Stomach smooth muscle (tissue), 2 donors: ENCODE results near the gene MAN1C1.

ENCODE experiments used
- H3K27ac ChIP-seq: one replicate; pipeline ENCODE4 v1.7.0; 2013; ENCODE audit warnings: mild to moderate bottlenecking, low read length, inconsistent platforms
- H3K27me3 ChIP-seq, 2 donors: one replicate each; pipeline ENCODE4 v1.7.0; 2013; ENCODE audit warnings: low read length in 2 of 2; ENCODE audit not compliant: insufficient read depth in 2 of 2, control insufficient read depth in 1 of 2
- H3K36me3 ChIP-seq, 2 donors: one replicate each; pipeline ENCODE4 v1.7.0; 2013; ENCODE audit warnings: low read length in 2 of 2; ENCODE audit not compliant: control insufficient read depth in 2 of 2, insufficient read depth in 2 of 2
- H3K4me1 ChIP-seq: one replicate; pipeline ENCODE4 v1.7.0; 2013; ENCODE audit warnings: low read length; ENCODE audit not compliant: control insufficient read depth, insufficient read depth
- H3K4me3 ChIP-seq, 2 donors: one replicate each; pipeline ENCODE4 v1.7.0; 2013; ENCODE audit warnings: low read length in 2 of 2
- H3K9ac ChIP-seq, 2 donors: one replicate each; pipeline ENCODE4 v1.7.0; 2013; ENCODE audit warnings: low read length in 2 of 2, mild to moderate bottlenecking in 1 of 2
- H3K9me3 ChIP-seq, 2 donors: one replicate each; pipeline ENCODE4 v1.7.0; 2013; ENCODE audit warnings: low read length in 2 of 2; ENCODE audit not compliant: control insufficient read depth in 2 of 2
- donor health status: healthy.
- donor health status: Pancreatic carcinoma.

The MAN1C1 gene

GRCh38 chr1:25615563-25616094 is 962 bp upstream of the MAN1C1 start:
- H3K9me3 ChIP-seq: no peaks in the 10 kb centered on the region
- peak overlapping the region; percentile 42 to 51 for H3K9ac ChIP-seq
- peak overlapping the region; percentile 75 for H3K27ac ChIP-seq
- H3K36me3 ChIP-seq: no peaks in the 10 kb centered on the region
- H3K4me1 ChIP-seq: peaks cover 49% of the 10 kb centered on the region
- H3K27me3 ChIP-seq: no peaks in the 10 kb centered on the region
- H3K4me3 ChIP-seq: peak overlapping the region; percentile 49 to 78

- no peaks in the 10 kb centered on the region for H3K27me3 ChIP-seq
- H3K27ac ChIP-seq: no peak overlapping the region
- no peaks in the 10 kb centered on the region for H3K36me3 ChIP-seq
- no peaks in the 10 kb centered on the region for H3K9me3 ChIP-seq
- peak overlapping the region; percentile 43 to 58 for H3K9ac ChIP-seq
- H3K4me1 ChIP-seq: peaks cover 55% of the 10 kb centered on the region
- peak overlapping the region; percentile 59 to 84 for H3K4me3 ChIP-seq
Measured at GRCh38 chr1:25616987-25617624, 515 bp downstream of the MAN1C1 start.

- Histone ChIP-seq H3K36me3 (no peaks in the 10 kb centered on the region), H3K27ac (peak overlapping the region; percentile 11), H3K4me3 (peak overlapping the region; percentile 64 to 84), H3K27me3 (no peaks in the 10 kb centered on the region), H3K9me3 (no peaks in the 10 kb centered on the region), H3K9ac (peak overlapping the region; percentile 60 to 68), H3K4me1 (peaks cover 60% of the 10 kb centered on the region)
Measured at GRCh38 chr1:25617625-25618432, 1.2 kb downstream of the MAN1C1 start.

GRCh38 chr1:25618433-25618808 is 1.8 kb downstream of the MAN1C1 start:
- Histone ChIP-seq H3K4me1 (peaks cover 63% of the 10 kb centered on the region), H3K36me3 (no peaks in the 10 kb centered on the region), H3K27me3 (no peaks in the 10 kb centered on the region), H3K4me3 (peak overlapping the region; percentile 64 to 84), H3K9me3 (no peaks in the 10 kb centered on the region), H3K9ac (peak overlapping the region; percentile 60 to 68), H3K27ac (no peak overlapping the region)

GRCh38 chr1:25619101-25619890 is 2.7 kb downstream of the MAN1C1 start:
- peaks cover 63% of the 10 kb centered on the region for H3K4me1 ChIP-seq
- no peaks in the 10 kb centered on the region for H3K36me3 ChIP-seq
- H3K9me3 ChIP-seq: no peaks in the 10 kb centered on the region
- peak overlapping the region in 1 of 2 donors; percentile 21 for H3K9ac ChIP-seq
- H3K4me3 ChIP-seq: peak overlapping the region; percentile 64 to 84
- no peaks in the 10 kb centered on the region for H3K27me3 ChIP-seq
- peak overlapping the region; percentile 24 for H3K27ac ChIP-seq

GRCh38 chr1:25620211-25620610 is 3.6 kb downstream of the MAN1C1 start:
- Histone ChIP-seq H3K9ac (peak overlapping the region in 1 of 2 donors; percentile 28), H3K36me3 (peaks cover 0 to under 1% of the 10 kb centered on the region in 2 donors), H3K9me3 (no peaks in the 10 kb centered on the region), H3K27ac (no peak overlapping the region), H3K4me3 (peak overlapping the region in 1 of 2 donors; percentile 84), H3K4me1 (peaks cover 62% of the 10 kb centered on the region), H3K27me3 (no peaks in the 10 kb centered on the region)

- Histone ChIP-seq H3K9me3 (no peaks in the 10 kb centered on the region), H3K36me3 (peaks cover 0 to 2% of the 10 kb centered on the region in 2 donors), H3K27ac (no peak overlapping the region), H3K4me3 (peak overlapping the region in 1 of 2 donors; percentile 84), H3K4me1 (peaks cover 55% of the 10 kb centered on the region), H3K27me3 (no peaks in the 10 kb centered on the region), H3K9ac (peak overlapping the region in 1 of 2 donors; percentile 21)
Measured at GRCh38 chr1:25620701-25621350, 4.2 kb downstream of the MAN1C1 start.

- Histone ChIP-seq H3K4me3 (no peak overlapping the region), H3K9ac (no peak overlapping the region), H3K9me3 (no peaks in the 10 kb centered on the region), H3K36me3 (peaks cover 0 to 2% of the 10 kb centered on the region in 2 donors), H3K27ac (peak overlapping the region; percentile 18), H3K4me1 (peaks cover 50% of the 10 kb centered on the region), H3K27me3 (no peaks in the 10 kb centered on the region)
Measured at GRCh38 chr1:25621876-25622275, 5.3 kb downstream of the MAN1C1 start.

- H3K27ac ChIP-seq: peak overlapping the region; percentile 18
- no peak overlapping the region for H3K9ac ChIP-seq
- H3K36me3 ChIP-seq: peaks cover 0 to 2% of the 10 kb centered on the region in 2 donors
- no peaks in the 10 kb centered on the region for H3K27me3 ChIP-seq
- peaks cover 46% of the 10 kb centered on the region for H3K4me1 ChIP-seq
- no peak overlapping the region for H3K4me3 ChIP-seq
- H3K9me3 ChIP-seq: no peaks in the 10 kb centered on the region
Measured at GRCh38 chr1:25622531-25622930, 5.9 kb downstream of the MAN1C1 start.

GRCh38 chr1:25623007-25623406 is 6.4 kb downstream of the MAN1C1 start:
- Histone ChIP-seq H3K9ac (no peak overlapping the region), H3K9me3 (no peaks in the 10 kb centered on the region), H3K4me1 (peaks cover 41% of the 10 kb centered on the region), H3K27me3 (no peaks in the 10 kb centered on the region), H3K36me3 (peaks cover 0 to 2% of the 10 kb centered on the region in 2 donors), H3K27ac (no peak overlapping the region), H3K4me3 (no peak overlapping the region)
